Measurements from ENCODE around the gene GAL3ST2.

DNA sequence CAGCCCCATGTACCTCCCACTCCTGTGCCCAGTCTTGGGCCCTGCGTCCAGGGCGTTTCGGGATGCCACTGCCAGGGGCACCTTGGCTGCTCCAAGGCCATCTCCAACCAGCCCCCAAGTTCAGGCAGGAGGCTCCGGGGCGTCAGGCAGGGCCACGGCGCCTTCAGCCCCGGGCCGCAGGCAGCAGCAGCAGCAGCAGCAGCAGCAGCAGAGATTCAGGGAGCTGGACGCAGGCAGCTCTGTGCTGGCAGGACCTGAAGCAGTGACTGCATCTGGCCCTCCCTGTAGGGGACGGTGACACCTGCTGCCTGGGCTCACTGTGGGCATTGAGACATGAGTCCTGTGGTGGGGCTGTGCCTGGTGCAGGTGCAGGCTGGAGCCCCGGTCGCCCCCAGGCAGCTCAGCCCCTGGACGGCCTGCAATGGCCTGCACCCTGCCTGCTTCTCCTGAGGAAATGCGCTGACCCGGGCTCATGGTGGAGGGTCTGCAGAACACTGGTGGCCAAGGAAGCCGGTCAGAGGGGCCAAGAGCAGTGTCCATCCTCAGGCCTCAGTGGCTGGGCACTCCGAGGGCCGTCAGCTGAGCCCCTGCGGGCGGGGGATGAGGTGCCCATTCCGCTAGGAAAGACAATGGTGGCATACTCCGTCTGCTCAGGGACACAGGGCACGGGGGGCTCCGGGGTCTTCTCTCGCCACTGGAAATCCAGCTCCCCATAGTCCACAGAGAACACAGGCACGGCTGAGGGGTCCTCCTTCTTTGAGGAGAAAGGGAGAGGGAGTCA, 74.1 kb downstream of the GAL3ST2 start:
- TF ChIP-seq, protein P1, sequence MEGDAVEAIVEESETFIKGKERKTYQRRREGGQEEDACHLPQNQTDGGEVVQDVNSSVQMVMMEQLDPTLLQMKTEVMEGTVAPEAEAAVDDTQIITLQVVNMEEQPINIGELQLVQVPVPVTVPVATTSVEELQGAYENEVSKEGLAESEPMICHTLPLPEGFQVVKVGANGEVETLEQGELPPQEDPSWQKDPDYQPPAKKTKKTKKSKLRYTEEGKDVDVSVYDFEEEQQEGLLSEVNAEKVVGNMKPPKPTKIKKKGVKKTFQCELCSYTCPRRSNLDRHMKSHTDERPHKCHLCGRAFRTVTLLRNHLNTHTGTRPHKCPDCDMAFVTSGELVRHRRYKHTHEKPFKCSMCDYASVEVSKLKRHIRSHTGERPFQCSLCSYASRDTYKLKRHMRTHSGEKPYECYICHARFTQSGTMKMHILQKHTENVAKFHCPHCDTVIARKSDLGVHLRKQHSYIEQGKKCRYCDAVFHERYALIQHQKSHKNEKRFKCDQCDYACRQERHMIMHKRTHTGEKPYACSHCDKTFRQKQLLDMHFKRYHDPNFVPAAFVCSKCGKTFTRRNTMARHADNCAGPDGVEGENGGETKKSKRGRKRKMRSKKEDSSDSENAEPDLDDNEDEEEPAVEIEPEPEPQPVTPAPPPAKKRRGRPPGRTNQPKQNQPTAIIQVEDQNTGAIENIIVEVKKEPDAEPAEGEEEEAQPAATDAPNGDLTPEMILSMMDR (IDR thresholded peaks at IDR 0.05; ENCODE audit: insufficient read depth, low read depth, low read length): no peak
- TF ChIP-seq EZH2 (IDR thresholded peaks at IDR 0.05; ENCODE audit: insufficient read depth, low read length): no peak
